HT-29 (cell line): Measurements from ENCODE around the gene E2F4. TPM values are rescaled to one million over a fixed set of nuclear protein-coding genes. Genes with fewer than 3 reads are reported as not detected.

Experiments used
- DNase-seq: peaks from one replicate; pipeline ENCODE4 v3.0.0-alpha.2; 2015; ENCODE audit warnings: low spot score
- total RNA-seq: library from RNA; depleted of rRNA; stranded (reverse); fragments of >200 nt; shearing (Covaris generic); gene quantifications from 2 replicates; pipeline ENCODE4 v1.2.3, GENCODE V29; 2014

The E2F4 gene
- total RNA-seq, 1 experiment from 2014 or later = 156 TPM

DNA sequence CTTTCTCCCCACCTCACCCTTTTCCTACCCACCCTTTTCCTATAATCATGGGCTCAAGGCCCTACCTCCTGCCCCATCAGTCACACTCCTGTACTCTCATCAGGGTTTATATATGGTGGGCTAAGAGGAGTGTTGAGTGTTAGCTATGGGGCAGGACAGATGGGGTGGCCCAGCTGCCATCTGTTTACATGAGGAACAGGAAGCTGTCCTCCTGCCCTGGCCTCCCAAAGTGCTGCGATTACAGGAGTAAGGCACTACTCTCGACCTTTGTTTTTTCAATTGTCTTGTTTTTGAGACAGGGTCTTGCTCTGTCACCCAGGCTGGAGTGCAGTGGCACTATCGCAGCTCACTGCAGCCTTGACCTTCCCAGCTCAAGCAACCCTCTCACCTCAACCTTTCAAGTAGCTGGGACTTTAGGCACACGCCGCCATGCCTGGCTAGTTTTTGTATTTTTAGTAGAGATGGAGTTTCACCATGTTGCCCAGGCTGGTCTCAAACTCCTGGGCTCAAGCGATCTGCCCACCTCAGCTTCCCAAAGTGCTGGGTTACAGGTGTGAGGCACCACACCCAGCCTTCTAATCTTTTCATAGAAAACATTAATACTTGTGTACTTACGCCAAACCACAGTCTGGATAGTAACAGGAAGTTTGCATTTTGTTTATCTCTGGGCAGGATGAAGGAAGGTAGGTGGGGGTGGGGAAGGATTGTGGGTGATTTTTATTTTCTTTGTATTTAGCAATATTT lies 33.9 kb upstream of the E2F4 start:
- peak; percentile 38 for DNase-seq

DNA sequence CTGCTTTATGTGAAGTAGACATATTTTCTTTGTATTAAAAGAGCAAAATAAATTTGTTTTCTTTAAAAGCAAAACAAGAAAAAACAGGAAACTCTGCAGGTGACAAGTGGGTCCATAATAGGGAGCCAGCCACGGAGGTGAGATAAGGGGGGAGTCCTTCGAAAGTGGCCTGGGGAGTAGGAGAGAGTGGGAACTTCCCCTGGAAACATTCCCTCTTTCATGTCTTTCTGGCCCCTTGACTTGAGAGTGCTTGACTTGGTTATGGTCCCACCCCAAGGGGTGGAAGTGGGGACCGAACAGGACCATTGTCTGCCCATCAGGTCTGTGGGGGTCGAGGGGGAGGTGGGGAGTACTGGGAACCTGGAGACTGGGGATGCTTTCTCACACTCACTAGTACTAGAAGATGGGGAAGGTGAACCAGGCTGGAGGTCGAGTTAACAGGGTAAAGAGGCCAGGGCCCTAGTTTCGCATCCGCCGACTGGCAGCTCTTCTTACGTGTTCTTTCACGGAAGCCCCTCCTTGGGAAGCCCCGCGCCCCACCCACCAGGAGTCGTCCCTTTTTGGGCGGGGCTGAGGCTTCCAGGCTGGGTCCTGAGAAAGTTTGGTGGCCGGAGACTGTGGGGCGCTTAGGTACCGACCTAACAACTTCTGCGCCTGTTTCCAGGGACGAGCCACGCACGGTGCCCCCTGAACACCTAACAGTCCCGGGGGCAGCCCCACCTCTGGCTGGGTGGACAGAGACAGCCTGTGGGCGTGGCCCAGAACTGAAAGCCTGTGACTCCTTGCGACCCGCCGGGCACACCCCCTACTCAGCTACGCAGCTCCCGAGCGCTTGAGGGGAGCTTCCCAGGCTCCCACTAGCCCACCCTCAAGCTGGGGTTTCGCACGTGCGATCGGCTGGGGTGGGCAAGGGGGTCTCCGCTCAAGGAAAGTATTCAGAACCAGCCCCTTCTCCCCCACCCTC lies 33.0 kb upstream of the E2F4 start:
- no peak for DNase-seq

DNA sequence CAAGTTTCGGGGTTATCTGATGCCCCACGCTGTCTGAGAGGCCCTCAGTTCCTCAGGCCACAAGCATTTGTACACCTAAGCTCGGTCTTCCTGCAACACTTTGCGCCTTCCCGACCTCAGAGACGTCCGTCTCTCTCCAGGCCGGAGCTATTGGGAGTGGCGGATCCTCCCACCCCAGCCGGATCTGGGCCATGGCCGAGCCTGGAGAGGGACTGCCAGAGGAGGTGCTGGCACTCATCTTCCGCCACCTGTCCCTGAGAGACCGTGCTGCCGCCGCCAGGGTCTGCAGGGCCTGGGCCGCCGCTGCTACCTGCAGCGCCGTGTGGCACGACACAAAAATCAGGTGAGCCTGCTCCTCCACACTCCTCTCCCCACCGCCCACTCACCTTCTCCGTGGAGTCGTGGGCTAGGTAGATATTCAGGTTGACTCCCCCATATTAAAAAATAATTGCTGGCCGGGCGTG lies 30.3 kb upstream of the E2F4 start:
- DNase-seq = no peak

DNA sequence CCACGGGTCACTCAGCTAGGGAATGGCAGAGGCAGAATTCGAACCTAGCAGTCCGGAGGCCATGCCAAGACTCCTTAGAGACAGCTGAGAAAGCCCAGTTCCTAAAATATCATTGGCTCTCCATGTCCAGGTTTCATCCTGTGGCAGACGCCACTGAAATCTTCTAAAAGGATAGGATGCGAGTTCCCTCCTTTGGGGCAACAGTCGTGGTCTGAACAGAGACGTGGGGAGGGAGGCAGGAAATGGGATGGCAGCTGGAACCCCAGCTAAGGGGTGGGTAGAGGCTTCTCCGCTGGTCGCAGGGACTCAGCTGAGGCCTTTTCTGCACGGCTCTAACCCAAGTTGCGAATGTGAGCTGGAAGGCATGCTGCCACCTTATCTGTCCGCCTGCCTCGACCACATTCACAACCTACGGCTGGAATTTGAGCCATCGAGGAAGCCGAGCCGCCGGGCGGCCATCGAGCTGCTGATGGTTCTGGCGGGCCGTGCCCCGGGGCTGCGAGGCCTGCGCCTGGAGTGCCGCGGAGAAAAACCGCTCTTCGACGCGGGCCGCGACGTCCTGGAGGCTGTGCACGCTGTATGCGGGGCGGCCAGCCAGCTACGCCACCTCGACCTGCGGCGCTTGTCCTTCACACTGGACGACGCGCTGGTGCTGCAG lies 29.3 kb upstream of the E2F4 start:
- no peak for DNase-seq

DNA sequence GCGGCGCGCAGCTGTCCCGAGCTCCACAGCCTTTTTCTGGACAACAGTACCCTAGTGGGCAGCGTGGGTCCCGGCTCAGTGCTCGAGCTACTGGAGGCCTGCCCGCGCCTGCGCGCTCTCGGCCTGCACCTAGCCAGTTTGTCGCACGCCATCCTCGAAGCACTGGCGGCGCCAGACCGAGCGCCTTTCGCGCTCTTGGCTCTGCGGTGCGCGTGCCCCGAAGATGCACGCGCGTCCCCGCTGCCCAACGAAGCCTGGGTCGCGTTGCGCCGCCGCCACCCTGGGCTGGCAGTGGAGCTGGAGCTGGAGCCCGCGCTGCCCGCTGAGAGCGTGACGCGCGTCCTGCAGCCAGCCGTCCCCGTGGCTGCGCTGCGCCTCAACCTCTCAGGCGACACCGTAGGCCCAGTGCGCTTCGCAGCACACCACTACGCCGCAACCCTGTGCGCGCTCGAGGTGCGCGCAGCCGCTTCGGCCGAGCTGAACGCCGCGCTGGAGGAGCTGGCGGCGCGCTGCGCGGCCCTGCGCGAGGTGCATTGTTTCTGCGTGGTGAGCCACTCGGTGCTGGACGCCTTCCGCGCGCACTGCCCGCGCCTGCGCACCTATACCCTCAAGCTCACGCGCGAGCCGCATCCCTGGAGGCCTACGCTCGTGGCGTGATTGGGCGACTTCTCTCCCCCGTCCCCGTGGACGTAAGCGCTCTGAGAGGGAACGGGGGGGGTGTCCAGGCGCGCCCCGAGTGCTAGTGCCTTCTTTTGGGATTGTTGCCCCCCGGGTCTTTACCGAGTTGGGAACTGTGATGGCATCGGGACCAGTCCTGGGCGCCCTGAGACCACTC lies 28.6 kb upstream of the E2F4 start:
- no peak for DNase-seq

DNA sequence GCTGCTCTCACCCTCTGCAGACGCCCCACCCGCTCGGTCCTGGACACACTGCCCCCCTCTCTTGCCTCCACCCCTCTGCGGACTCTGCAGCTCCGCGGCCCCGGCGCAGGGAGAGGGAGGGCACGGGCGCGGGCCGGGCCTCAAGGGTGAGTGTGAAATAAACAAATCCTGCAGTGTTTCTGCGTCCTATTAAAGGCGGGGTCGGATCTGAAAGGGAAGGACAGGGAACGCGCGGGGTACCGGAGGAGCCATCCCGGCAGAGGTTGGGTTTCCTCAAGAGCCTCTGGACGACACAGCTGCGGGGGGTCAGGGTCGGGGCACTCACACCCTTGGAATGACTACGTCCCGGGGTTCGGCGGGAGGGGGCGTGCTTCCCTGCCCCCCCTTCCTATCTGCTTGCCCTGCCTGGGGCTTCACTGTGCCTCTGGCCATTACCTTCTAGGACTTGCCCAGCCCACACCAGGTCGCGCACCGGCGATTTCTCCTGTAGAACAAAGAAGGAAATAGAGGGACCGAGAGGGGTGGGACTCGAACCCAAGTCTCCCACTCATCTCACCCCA lies 27.9 kb upstream of the E2F4 start:
- peak; percentile 23 for DNase-seq

DNA sequence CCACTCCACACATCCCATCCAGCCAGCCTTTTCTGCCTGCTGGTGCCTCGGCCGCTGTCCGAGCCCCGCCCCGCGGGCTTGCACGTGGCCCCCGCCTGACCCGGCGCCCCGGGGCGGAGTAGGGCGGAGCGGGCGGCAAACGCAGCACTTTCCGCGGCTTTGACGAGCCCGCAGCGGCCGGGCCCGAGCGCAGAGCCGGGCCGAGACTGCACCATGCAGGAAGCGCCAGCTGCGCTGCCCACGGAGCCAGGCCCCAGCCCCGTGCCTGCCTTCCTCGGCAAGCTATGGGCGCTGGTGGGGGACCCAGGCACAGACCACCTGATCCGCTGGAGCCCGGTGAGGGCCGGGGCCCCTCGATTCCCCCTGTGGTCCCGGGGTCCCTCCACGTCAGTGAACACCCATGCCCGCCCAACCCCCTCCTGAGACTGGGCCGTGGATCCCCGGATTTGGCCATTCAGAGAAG lies 27.3 kb upstream of the E2F4 start, which contains the start of gene HSF4:
Gene HSF4, plus strand, starts transcription at position 147 of the 463 bp plus-strand sequence. Its CDS starts 67 bp downstream, at position 214.
- DNase-seq = peak; percentile 77

DNA sequence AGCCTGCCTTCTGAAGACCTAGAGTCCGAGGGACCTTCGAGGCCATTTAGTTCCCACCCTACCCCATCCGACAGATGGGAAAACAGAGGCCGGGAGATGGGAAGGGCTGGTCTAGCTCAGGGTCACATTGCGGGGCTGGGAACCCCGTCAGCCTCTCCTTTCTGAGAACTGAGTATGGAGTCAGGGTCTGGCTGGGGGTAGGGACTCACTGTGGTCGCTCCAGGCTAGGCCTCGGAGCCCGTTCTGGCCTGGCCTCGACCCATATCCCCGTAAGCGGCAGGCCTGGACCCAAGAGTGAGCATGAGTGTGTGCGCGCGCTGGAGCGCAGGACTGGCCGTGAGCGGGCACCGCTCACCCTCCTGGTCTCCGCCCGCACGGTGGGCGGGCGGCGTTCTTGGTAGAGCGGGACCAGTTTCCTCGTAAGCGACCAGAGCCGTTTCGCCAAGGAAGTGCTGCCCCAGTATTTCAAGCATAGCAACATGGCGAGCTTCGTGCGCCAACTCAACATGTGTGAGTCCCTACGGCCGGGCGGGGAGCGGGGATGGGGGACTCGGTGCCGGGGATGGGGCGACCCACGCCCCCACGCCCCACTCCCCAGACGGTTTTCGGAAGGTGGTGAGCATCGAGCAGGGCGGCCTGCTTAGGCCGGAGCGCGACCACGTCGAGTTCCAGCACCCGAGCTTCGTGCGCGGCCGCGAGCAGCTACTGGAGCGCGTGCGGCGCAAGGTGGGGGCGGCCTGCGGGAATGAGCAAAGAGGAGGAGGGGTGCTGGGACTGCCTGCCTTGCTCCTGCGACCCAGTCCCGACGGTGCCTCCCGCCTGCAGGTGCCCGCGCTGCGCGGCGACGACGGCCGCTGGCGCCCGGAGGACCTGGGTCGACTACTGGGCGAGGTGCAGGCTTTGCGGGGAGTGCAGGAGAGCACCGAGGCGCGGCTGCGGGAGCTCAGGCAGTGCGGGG lies 26.6 kb upstream of the E2F4 start:
- no peak for DNase-seq

DNA sequence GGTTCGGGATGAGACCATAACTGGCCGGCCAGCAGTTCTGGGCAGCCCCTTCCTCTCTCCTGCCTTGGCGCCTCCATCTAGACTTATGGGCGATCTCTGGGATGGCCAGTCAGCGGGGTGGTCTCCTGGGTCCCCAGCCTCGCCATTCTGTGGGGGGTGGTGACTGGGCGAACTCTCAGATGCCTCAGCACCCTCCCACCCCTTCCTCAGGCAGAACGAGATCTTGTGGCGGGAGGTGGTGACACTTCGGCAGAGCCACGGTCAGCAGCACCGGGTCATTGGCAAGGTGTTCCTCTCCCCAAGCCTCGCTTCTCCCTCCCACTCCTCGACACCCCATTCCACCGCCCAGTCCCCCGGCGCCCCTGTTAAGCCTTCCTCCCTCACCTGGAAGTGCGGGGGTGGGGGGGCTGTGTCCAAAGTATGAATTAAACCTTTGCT lies 25.8 kb upstream of the E2F4 start:
- no peak for DNase-seq

DNA sequence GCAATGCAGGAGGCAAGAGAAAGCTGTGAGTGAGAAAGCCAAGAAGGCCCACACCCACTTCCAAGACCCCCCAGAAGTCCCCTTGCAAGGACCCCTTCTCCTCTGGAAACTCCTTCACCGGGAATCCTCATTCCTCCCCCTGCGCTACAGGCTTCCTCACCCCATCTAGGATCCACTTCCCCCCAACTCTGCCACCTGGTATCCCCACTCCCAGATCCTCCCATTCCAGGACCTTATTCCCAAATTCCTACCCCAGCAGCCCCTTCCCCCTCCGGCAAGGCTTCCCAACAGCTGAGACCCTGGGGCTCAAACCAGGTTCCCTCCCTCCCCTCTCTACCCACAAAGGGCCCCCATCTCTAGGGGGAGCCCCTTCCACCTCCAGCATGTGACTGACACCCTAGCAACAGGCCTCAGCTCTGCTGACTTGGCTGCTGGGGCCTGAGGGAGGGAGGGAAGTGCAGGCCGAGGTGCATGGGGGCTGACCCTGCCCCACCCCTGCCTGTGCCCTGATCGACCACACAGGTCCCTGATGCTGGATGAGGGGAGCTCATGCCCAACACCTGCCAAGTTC lies 25.3 kb upstream of the E2F4 start:
- no peak for DNase-seq

DNA sequence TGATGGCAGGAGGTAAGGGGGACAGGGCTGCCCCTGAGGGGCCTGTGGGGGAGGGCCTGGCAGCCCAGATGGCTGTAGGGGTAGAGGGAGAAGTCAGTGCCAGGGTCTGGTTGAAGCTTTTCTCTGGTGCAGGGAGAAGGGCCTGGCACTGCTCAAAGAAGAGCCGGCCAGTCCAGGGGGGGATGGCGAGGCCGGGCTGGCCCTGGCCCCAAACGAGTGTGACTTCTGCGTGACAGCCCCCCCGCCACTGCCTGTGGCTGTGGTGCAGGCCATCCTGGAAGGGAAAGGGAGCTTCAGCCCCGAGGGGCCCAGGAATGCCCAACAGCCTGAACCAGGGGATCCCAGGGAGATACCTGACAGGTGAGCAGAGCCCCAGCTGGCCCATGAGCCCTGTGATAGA lies 24.4 kb upstream of the E2F4 start:
- no peak for DNase-seq

DNA sequence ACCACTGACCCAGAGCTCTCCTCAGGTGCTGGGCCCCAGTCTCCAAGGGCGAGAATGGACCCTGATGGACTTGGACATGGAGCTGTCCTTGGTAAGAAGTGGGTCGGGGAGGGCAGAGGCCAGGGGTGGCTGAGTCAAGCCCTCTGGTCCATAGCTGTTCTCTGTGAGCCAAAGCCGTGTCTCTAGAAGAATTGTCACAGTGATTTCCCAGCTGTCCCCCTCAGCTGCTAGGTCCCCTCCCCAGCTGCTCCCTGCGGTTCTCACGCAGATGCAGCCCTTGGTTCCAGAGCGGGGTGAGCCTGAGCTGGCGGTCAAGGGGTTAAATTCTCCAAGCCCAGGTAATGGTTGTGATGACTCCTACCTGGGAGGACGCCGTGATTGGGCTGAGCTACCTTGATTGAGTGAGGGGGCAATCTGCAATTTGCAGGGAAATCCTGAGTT lies 22.9 kb upstream of the E2F4 start:
- DNase-seq = no peak

DNA sequence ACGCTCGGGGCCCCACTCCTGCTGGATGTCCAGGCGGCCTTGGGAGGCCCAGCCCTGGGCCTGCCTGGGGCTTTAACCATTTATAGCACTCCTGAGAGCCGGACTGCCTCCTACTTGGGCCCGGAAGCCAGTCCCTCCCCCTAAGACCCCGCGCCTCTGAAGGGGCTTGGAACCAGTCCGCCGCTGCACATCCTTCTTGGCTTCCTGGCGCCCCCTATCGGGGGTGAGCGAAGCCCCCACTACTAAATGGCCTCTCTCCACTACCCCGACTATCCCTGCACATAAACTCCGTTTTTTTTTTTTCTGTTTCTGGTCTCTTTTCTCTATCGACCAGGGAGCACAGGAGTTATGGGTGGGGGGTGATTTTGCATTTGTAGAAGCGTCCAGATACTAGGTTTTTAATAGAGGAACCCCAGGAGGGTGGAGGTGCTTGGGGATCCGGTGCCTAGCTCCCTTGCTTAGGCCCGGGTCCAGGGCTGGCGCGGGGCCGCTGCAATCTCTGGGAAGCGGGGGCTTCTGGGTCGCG lies 22.2 kb upstream of the E2F4 start:
- DNase-seq = peak; percentile 23

DNA sequence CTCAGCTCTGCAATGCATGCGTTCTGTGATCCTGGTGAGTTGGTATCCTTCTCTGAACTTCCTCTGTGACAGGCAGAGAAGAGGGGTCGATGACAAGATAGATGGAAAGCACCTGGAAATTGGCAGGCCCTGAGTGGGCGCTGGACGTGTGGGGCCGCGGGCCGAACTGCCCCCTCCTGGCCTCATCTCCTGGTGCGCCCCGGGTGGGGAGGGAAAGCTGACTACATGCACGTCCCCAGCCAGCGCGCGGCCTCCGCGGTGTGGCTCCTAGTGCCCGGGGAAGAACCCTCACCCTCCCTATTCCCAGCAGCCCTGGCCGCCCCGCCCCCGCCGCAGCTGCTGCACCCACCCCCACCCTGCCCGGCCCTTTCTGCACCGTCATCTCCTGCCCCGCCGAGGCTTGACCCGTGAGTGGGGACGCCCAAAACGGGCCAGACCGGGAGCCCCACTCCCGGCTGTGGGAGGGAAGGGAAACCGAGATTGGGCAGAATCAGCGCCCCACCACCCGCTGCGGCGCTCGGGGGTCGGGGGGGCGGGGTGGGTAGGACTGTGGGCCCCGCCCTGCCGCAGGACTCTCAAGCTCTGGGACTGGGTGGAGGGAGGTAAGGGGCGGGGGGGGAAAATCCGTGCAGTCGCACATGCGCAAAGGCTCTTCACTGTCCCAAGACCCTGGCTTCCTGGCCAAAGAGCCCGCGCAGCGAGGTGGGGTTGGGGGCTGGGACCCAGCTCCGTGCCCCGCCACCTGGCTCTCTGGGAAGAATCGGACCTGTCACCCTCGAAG lies 21.6 kb upstream of the E2F4 start, which contains the start of gene NOL3:
Gene NOL3, plus strand, starts transcription at position 371 of the 781 bp plus-strand sequence.
- peak; percentile 76 for DNase-seq

DNA sequence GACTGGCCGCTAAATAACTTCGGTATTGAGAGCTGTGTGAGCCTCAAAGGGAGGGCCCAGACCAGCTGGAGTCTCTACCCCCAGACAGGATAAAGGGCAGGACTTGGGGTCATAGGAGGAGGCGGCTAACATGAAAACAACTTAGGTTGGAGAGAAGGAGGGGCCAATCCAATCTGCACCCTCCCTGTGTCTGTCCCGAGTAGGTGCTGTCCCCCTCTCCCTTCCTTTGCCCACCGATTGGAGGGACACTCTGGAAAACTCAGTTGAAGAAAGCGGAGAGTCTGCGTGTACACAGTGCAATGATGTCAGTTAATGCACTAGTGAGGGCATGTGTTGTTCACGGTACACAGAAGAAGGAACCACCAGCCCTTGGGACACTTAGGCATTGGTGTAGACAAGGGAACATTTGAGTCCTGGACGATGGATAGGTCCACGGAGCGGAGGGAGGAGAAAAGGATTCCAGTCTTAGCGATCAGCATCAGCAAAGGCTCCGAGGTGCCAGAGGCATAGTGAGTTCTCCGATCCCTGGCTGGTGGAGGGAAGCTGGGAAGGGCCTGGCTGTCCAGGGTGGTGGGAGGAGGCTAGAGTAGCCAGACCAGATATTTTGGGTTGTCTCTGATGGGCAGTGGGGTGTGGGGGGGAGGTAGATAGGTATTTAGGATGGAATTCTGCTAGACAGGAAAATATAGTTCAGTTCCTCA lies 20.9 kb upstream of the E2F4 start:
- DNase-seq = peak; percentile 40

DNA sequence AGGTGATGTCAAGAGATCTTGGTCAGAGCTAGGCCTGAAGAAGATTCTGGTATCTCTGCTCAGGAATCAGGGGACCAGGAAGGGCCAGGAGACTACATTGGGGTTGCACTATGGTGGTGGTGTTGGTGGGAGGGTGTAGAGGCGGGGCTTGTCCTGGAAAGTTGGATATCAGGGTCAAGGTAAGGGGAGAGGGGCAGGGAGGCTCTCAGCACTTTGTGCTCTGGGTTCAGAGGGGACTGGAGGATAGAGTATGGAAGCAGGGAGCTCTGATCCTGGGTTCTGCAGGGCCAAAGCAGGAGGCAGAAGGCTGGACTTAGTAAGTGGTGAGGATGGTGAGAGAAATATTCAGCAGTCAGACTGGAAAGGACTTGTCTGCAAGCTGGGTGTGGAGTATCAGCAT lies 18.6 kb upstream of the E2F4 start:
- no peak for DNase-seq
